Panc1 (cell line): ENCODE results near the gene DSCAM. TPM values are rescaled to one million over a fixed set of nuclear protein-coding genes. Genes with fewer than 3 reads are reported as not detected.

Source experiments
- ATAC-seq: fragments of 200-7000 bp; cut with Tn5 transposase; 2 replicates; pipeline ENCODE4 v1.9.1; 2020; ENCODE audit warnings: mild to moderate bottlenecking, moderate library complexity
- BruUV-seq: library from RNA; stranded (reverse); fragments of 400-500 nt; replicated peaks from 2 replicates; lab custom pipeline; 2021; lab: Mats Ljungman, UMichigan
- CTCF ChIA-PET: fragments of 300-600 bp; sonication (Branson Sonifier 250); formaldehyde crosslinking; loops from one replicate; lab custom pipeline; 2022; ENCODE audit warnings: antibody characterized with exemption; lab: Charles Lee
- POLR2A ChIA-PET: fragments of 300-600 bp; sonication (Branson Sonifier 250); formaldehyde crosslinking; loops from one replicate; lab custom pipeline; 2022; ENCODE audit warnings: antibody characterized with exemption; lab: Charles Lee
- DNase-seq: peaks from one replicate; pipeline ENCODE4 v3.0.0-alpha.2; 2010; ENCODE audit warnings: low read depth, low spot score
- H3K27ac ChIP-seq: 2 replicates; pipeline ENCODE4 v1.5.1; 2011; ENCODE audit warnings: mild to moderate bottlenecking, low read length, inconsistent platforms
- H3K27me3 ChIP-seq: fragments of 200-500 bp; sonication (Bioruptor generic); 2 replicates; pipeline ENCODE4 v1.6.0; 2014; ENCODE audit warnings: low read length, inconsistent platforms; ENCODE audit not compliant: control insufficient read depth, insufficient read depth
- H3K36me3 ChIP-seq: fragments of 200-500 bp; sonication (Bioruptor generic); 2 replicates; pipeline ENCODE4 v1.5.1; 2014; ENCODE audit warnings: inconsistent platforms, mild to moderate bottlenecking, low read length, moderate library complexity; ENCODE audit not compliant: control insufficient read depth, insufficient read depth
- H3K4me1 ChIP-seq: 2 replicates; pipeline ENCODE4 v1.5.1; 2011; ENCODE audit warnings: inconsistent platforms, mild to moderate bottlenecking, low read length, moderate library complexity; ENCODE audit not compliant: control insufficient read depth, insufficient read depth
- H3K4me3 ChIP-seq, 2 experiments: 2 replicates each; pipeline ENCODE4 v1.5.1; 2011 to 2012; ENCODE audit warnings: low read depth in 2 of 2, low read length in 2 of 2, mild to moderate bottlenecking in 2 of 2, inconsistent platforms in 1 of 2, moderate library complexity in 1 of 2
- H3K9me3 ChIP-seq: fragments of 200-500 bp; sonication (Bioruptor generic); 2 replicates; pipeline ENCODE4 v1.5.1; 2014; ENCODE audit warnings: low read depth, mild to moderate bottlenecking, inconsistent platforms, low read length, moderate library complexity; ENCODE audit not compliant: control insufficient read depth, insufficient read depth
- CTCF ChIP-seq: fragments of 450-650 bp; IDR thresholded peaks from 2 replicates; pipeline ENCODE4 v1.5.1; 2017; ENCODE audit warnings: mild to moderate bottlenecking
- POLR2AphosphoS5 ChIP-seq: IDR thresholded peaks from 2 replicates; pipeline ENCODE4 v1.6.1; 2012; ENCODE audit warnings: mild to moderate bottlenecking, low read depth, low read length, moderate library complexity
- REST ChIP-seq, 2 experiments: IDR thresholded peaks; 2 replicates each; pipeline ENCODE4 v1.6.1; 2011 to 2012; ENCODE audit warnings: low read depth in 2 of 2, control low read depth in 1 of 2, low read length in 1 of 2, mild to moderate bottlenecking in 1 of 2, moderate library complexity in 1 of 2; ENCODE audit not compliant: insufficient read depth in 1 of 2
- SIN3A ChIP-seq: IDR thresholded peaks from 2 replicates; pipeline ENCODE4 v1.6.1; 2012; ENCODE audit warnings: low read depth, mild to moderate bottlenecking, low read length, moderate library complexity, borderline replicate concordance; ENCODE audit not compliant: insufficient read depth
- TCF7L2 ChIP-seq: IDR thresholded peaks from 2 replicates; pipeline ENCODE4 v1.6.1; 2011; ENCODE audit warnings: mild to moderate bottlenecking, low read depth, low read length, inconsistent platforms
- in situ Hi-C: cut with HindIII; loops from 2 replicates; pipeline ENCODE4 v1.10.0; 2016; ENCODE audit warnings: low sequenced_read_pairs, low pct_unique_long_range_greater_than_20kb
- intact Hi-C: fragments of 100-400 bp; cut with micrococcal nuclease; formaldehyde crosslinking; loops from one replicate; pipeline ENCODE4 v1.10.0; 2022; ENCODE audit not compliant: unreplicated experiment
- total RNA-seq: library from RNA; stranded (reverse); gene quantifications from one replicate; pipeline ENCODE4 v1.2.1, GENCODE V29; 2021; ENCODE audit not compliant: unreplicated experiment

Gene DSCAM
- total RNA-seq, 1 experiment from 2014 or later = not detected

GRCh38 chr21:40841524-40842196 lies 5.3 kb downstream of the DSCAM start:
- intact Hi-C loops = loop anchor here (5.0 to 10.0 kb wide), 2 partner anchors 223 to 374 kb away; no protein-coding TSS in a partner anchor
- in situ Hi-C loops = no loop called here
- Histone ChIP-seq H3K4me1 (no peaks in the 10 kb centered on the region), H3K27ac (no peak overlapping the region), H3K9me3 (no peaks in the 10 kb centered on the region), H3K4me3 (peak overlapping the region; percentile 24 to 43), H3K36me3 (no peaks in the 10 kb centered on the region), H3K27me3 (peaks cover 23% of the 10 kb centered on the region)
- DNase-seq (no peak), ATAC-seq (peak; percentile 96)
- BruUV-seq = no TSS peak
- ChIA-PET CTCF (interaction anchor here (0.6 kb wide), 1 partner anchor 41 kb away, joined by 3 read pairs; no protein-coding TSS in a partner anchor), POLR2A (no interaction called here)
- TF ChIP-seq CTCF (peak; percentile 76), REST (IDR thresholded peaks at IDR 0.05; ENCODE audit: insufficient read depth in 1 of 2, low read depth in 2 of 2, low read length in 1 of 2) (no peak)

GRCh38 chr21:40840401-40841125 lies 6.4 kb downstream of the DSCAM start:
- no peak overlapping the region for H3K27ac ChIP-seq
- ATAC-seq = no peak
- intact Hi-C loops (loop anchor here (5.0 to 10.0 kb wide), 2 partner anchors 224 to 373 kb away; no protein-coding TSS in a partner anchor), in situ Hi-C loops (no loop called here)
- ChIA-PET CTCF (no interaction called here), POLR2A (no interaction called here)
- peaks cover 19% of the 10 kb centered on the region for H3K27me3 ChIP-seq
- no peak for DNase-seq
- no TSS peak for BruUV-seq
- H3K9me3 ChIP-seq = no peaks in the 10 kb centered on the region
- no peaks in the 10 kb centered on the region for H3K4me1 ChIP-seq
- no peaks in the 10 kb centered on the region for H3K36me3 ChIP-seq
- no peak overlapping the region for H3K4me3 ChIP-seq
- no peak for TF ChIP-seq TCF7L2
- no peak for TF ChIP-seq POLR2AphosphoS5
- TF ChIP-seq REST (IDR thresholded peaks at IDR 0.05; ENCODE audit: insufficient read depth in 1 of 2, low read depth in 2 of 2, low read length in 1 of 2) = no peak
- TF ChIP-seq SIN3A = no peak
- TF ChIP-seq CTCF = no peak
